Liver (tissue), 9 donors: Measurements from ENCODE around the gene C1QTNF3. TPM values are rescaled to one million over a fixed set of nuclear protein-coding genes. Genes with fewer than 3 reads are reported as not detected.
A peak's percentile ranks its signal among the peaks of the same experiment; 100 is the strongest.

Experiments
- DNase-seq: peaks from one replicate; pipeline ENCODE4 v3.0.0-alpha.2; 2017; ENCODE audit warnings: low spot score
- H3K27ac ChIP-seq, 2 donors: one replicate each; pipeline ENCODE4 v1.7.0; 2013; ENCODE audit warnings: inconsistent platforms in 2 of 2, low read length in 2 of 2, control low read depth in 1 of 2, low read depth in 1 of 2, mild to moderate bottlenecking in 1 of 2
- H3K27me3 ChIP-seq, 4 donors: one replicate each; pipeline versions ENCODE4 v1.6.1 to v1.7.0; 2013; ENCODE audit warnings: low read length in 3 of 4, inconsistent platforms in 1 of 4, mild to moderate bottlenecking in 1 of 4, moderate library complexity in 1 of 4; ENCODE audit not compliant: control insufficient read depth in 4 of 4, insufficient read depth in 4 of 4
- H3K36me3 ChIP-seq, 4 donors: one replicate each; pipeline versions ENCODE4 v1.6.1 to v1.7.0; 2013; ENCODE audit warnings: low read length in 3 of 4, mild to moderate bottlenecking in 3 of 4, low read depth in 1 of 4, moderate library complexity in 1 of 4; ENCODE audit not compliant: control insufficient read depth in 4 of 4, insufficient read depth in 3 of 4
- H3K4me1 ChIP-seq, 4 donors: one replicate each; pipeline versions ENCODE4 v1.6.1 to v1.7.0; 2013; ENCODE audit warnings: low read length in 3 of 4, mild to moderate bottlenecking in 3 of 4, moderate library complexity in 1 of 4; ENCODE audit not compliant: control insufficient read depth in 4 of 4, insufficient read depth in 4 of 4
- H3K4me3 ChIP-seq, 3 donors: one replicate each; pipeline versions ENCODE4 v1.6.1 to v1.7.0; 2013; ENCODE audit warnings: low read length in 3 of 3, control low read depth in 1 of 3, low read depth in 1 of 3, mild to moderate bottlenecking in 1 of 3
- H3K9ac ChIP-seq, 2 donors: one replicate each; pipeline ENCODE4 v1.7.0; 2013; ENCODE audit warnings: low read length in 2 of 2, mild to moderate bottlenecking in 2 of 2, moderate library complexity in 2 of 2, control low read depth in 1 of 2, low read depth in 1 of 2
- H3K9me3 ChIP-seq, 4 donors: one replicate each; pipeline versions ENCODE4 v1.6.1 to v1.7.0; 2013; ENCODE audit warnings: low read length in 3 of 4; ENCODE audit not compliant: control insufficient read depth in 4 of 4
- EGR1 ChIP-seq, 2 donors: IDR thresholded peaks; 2 replicates each; pipeline ENCODE4 v1.6.1; 2016 to 2018; ENCODE audit warnings: antibody characterized with exemption in 2 of 2, low read depth in 2 of 2
- FOXA1 ChIP-seq: IDR thresholded peaks from 2 replicates; pipeline ENCODE4 v1.6.1; 2016; ENCODE audit warnings: antibody characterized with exemption
- FOXA2 ChIP-seq: IDR thresholded peaks from 2 replicates; pipeline ENCODE4 v1.6.1; 2016; ENCODE audit warnings: antibody characterized with exemption
- GABPA ChIP-seq, 2 donors: IDR thresholded peaks in 1 of 2; conservative IDR thresholded peaks in 1 of 2; 2 replicates each; pipeline ENCODE4 v1.6.1; 2016; ENCODE audit warnings: antibody characterized with exemption in 2 of 2, mild to moderate bottlenecking in 1 of 2, moderate library complexity in 1 of 2
- HNF4A ChIP-seq, 2 donors: conservative IDR thresholded peaks; 2 replicates each; pipeline ENCODE4 v1.6.1; 2016; ENCODE audit warnings: antibody characterized with exemption in 2 of 2, mild to moderate bottlenecking in 2 of 2
- HNF4G ChIP-seq: IDR thresholded peaks from 2 replicates; pipeline ENCODE4 v1.6.1; 2016; ENCODE audit warnings: antibody characterized with exemption
- JUND ChIP-seq, 2 donors: IDR thresholded peaks; 2 replicates each; pipeline ENCODE4 v1.6.1; 2016; ENCODE audit warnings: antibody characterized with exemption in 2 of 2
- MAX ChIP-seq: IDR thresholded peaks from 2 replicates; pipeline ENCODE4 v1.6.1; 2016; ENCODE audit warnings: antibody characterized with exemption
- NR2F2 ChIP-seq: IDR thresholded peaks from 2 replicates; pipeline ENCODE4 v1.6.1; 2016; ENCODE audit warnings: antibody characterized with exemption
- RAD21 ChIP-seq, 2 donors: IDR thresholded peaks; 2 replicates each; pipeline ENCODE4 v1.6.1; 2016; ENCODE audit warnings: antibody characterized with exemption in 2 of 2, mild to moderate bottlenecking in 2 of 2
- RXRA ChIP-seq, 2 donors: IDR thresholded peaks; 2 replicates each; pipeline ENCODE4 v1.6.1; 2017 to 2018; ENCODE audit warnings: antibody characterized with exemption in 2 of 2, mild to moderate bottlenecking in 1 of 2
- SP1 ChIP-seq: IDR thresholded peaks from 2 replicates; pipeline ENCODE4 v1.6.1; 2018; ENCODE audit warnings: antibody characterized with exemption, mild to moderate bottlenecking
- TAF1 ChIP-seq: conservative IDR thresholded peaks from 2 replicates; pipeline ENCODE4 v1.6.1; 2016; ENCODE audit warnings: antibody characterized with exemption, mild to moderate bottlenecking
- YY1 ChIP-seq: IDR thresholded peaks from 2 replicates; pipeline ENCODE4 v1.6.1; 2016; ENCODE audit warnings: antibody characterized with exemption, mild to moderate bottlenecking
- ZBTB33 ChIP-seq: IDR thresholded peaks from 2 replicates; pipeline ENCODE4 v1.6.1; 2016; ENCODE audit warnings: antibody characterized with exemption
- WGBS: extraction: QIAGEN DNeasy Blood & Tissue Kit; methylation state at CpG from one replicate; pipeline ENCODE4 v1.1.7; 2013; 5-methylcytosine and 5-hydroxymethylcytosine counted together
- polyA plus RNA-seq, 2 donors: library from polyadenylated mRNA; stranded (reverse) in 1 of 2; unstranded in 1 of 2; fragments of 200-250 nt in 1 of 2; fragments of >200 nt in 1 of 2; fragmentation: Nextera tagmentation in 1 of 2; extraction: Ambion mirVana in 1 of 2; gene quantifications; one replicate each; pipeline versions ENCODE4 v1.2.1 to v1.2.3, GENCODE V29; 2013 to 2015
- total RNA-seq, 2 donors: library from RNA; depleted of rRNA; stranded (reverse); fragments of >200 nt; gene quantifications; one replicate each; pipeline ENCODE4 v1.2.3, GENCODE V29; 2014
- TF ChIP-seq, protein P1 (sequence below): IDR thresholded peaks from 2 replicates; pipeline ENCODE4 v1.6.1; 2016; ENCODE audit warnings: antibody characterized with exemption
- TF ChIP-seq, protein P2 (sequence below): fragments of 150-350 bp; IDR thresholded peaks from 2 replicates; pipeline ENCODE4 v1.5.1; 2017; ENCODE audit warnings: improper control_type of control experiment, low read depth, low read length; ENCODE audit not compliant: missing input control
- TF ChIP-seq, protein P3 (sequence below): IDR thresholded peaks from 2 replicates; pipeline ENCODE4 v1.6.1; 2016; ENCODE audit warnings: antibody characterized with exemption, mild to moderate bottlenecking
- donor health status: healthy.
- donor health status: healthy.
- donor health status: healthy.
- donor health status: healthy.
- donor health status: healthy.

The C1QTNF3 gene
- total and polyA plus RNA-seq, 4 donors: 0.81 to 6.2 (median 2.5) TPM

GRCh38 chr5:34002629-34003328, 40.2 kb downstream of the C1QTNF3 start:
- WGBS: 97% methylated on average over 10 of the region's 10 CpGs
- Histone ChIP-seq H3K4me1 (peaks cover 0 to 63% (median 45%) of the 10 kb centered on the region in 4 donors), H3K9ac (no peak overlapping the region), H3K36me3 (peaks cover 0 to 18% (median 9%) of the 10 kb centered on the region in 4 donors), H3K4me3 (no peak overlapping the region), H3K27ac (peak overlapping the region; percentile 5 to 23), H3K9me3 (no peaks in the 10 kb centered on the region), H3K27me3 (no peaks in the 10 kb centered on the region)
- DNase-seq: no peak
- TF ChIP-seq RXRA (IDR thresholded peaks at IDR 0.05) (no peak), YY1 (no peak), NR2F2 (no peak), TAF1 (no peak), RAD21 (IDR thresholded peaks at IDR 0.05) (no peak), JUND (IDR thresholded peaks at IDR 0.05) (no peak), ZBTB33 (no peak), MAX (no peak), FOXA1 (no peak), EGR1 (IDR thresholded peaks at IDR 0.05; ENCODE audit: low read depth in 2 of 2) (no peak), HNF4A (conservative IDR thresholded peaks at IDR 0.05) (no peak), HNF4G (no peak), GABPA (IDR thresholded peaks at IDR 0.05 in 1 of 2, conservative IDR thresholded peaks at IDR 0.05 in 1 of 2) (no peak), FOXA2 (no peak), SP1 (no peak)
- TF ChIP-seq, protein P1, sequence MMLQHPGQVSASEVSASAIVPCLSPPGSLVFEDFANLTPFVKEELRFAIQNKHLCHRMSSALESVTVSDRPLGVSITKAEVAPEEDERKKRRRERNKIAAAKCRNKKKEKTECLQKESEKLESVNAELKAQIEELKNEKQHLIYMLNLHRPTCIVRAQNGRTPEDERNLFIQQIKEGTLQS: no peak
- TF ChIP-seq, protein P2, sequence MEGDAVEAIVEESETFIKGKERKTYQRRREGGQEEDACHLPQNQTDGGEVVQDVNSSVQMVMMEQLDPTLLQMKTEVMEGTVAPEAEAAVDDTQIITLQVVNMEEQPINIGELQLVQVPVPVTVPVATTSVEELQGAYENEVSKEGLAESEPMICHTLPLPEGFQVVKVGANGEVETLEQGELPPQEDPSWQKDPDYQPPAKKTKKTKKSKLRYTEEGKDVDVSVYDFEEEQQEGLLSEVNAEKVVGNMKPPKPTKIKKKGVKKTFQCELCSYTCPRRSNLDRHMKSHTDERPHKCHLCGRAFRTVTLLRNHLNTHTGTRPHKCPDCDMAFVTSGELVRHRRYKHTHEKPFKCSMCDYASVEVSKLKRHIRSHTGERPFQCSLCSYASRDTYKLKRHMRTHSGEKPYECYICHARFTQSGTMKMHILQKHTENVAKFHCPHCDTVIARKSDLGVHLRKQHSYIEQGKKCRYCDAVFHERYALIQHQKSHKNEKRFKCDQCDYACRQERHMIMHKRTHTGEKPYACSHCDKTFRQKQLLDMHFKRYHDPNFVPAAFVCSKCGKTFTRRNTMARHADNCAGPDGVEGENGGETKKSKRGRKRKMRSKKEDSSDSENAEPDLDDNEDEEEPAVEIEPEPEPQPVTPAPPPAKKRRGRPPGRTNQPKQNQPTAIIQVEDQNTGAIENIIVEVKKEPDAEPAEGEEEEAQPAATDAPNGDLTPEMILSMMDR: no peak
- TF ChIP-seq, protein P3, sequence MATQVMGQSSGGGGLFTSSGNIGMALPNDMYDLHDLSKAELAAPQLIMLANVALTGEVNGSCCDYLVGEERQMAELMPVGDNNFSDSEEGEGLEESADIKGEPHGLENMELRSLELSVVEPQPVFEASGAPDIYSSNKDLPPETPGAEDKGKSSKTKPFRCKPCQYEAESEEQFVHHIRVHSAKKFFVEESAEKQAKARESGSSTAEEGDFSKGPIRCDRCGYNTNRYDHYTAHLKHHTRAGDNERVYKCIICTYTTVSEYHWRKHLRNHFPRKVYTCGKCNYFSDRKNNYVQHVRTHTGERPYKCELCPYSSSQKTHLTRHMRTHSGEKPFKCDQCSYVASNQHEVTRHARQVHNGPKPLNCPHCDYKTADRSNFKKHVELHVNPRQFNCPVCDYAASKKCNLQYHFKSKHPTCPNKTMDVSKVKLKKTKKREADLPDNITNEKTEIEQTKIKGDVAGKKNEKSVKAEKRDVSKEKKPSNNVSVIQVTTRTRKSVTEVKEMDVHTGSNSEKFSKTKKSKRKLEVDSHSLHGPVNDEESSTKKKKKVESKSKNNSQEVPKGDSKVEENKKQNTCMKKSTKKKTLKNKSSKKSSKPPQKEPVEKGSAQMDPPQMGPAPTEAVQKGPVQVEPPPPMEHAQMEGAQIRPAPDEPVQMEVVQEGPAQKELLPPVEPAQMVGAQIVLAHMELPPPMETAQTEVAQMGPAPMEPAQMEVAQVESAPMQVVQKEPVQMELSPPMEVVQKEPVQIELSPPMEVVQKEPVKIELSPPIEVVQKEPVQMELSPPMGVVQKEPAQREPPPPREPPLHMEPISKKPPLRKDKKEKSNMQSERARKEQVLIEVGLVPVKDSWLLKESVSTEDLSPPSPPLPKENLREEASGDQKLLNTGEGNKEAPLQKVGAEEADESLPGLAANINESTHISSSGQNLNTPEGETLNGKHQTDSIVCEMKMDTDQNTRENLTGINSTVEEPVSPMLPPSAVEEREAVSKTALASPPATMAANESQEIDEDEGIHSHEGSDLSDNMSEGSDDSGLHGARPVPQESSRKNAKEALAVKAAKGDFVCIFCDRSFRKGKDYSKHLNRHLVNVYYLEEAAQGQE: no peak
